Muscle layer of colon (tissue), 2 donors: Measurements from ENCODE around the gene CDHR1.

Source experiments
- H3K27ac ChIP-seq: one replicate; pipeline ENCODE4 v1.7.0; 2013; ENCODE audit warnings: low read depth, mild to moderate bottlenecking, low read length, moderate library complexity
- H3K27me3 ChIP-seq, 2 donors: one replicate each; pipeline ENCODE4 v1.7.0; 2013; ENCODE audit warnings: low read length in 2 of 2, mild to moderate bottlenecking in 2 of 2; ENCODE audit not compliant: insufficient read depth in 2 of 2, control insufficient read depth in 1 of 2
- H3K36me3 ChIP-seq: one replicate; pipeline ENCODE4 v1.7.0; 2013; ENCODE audit warnings: mild to moderate bottlenecking, low read length; ENCODE audit not compliant: insufficient read depth
- H3K4me1 ChIP-seq: one replicate; pipeline ENCODE4 v1.7.0; 2013; ENCODE audit warnings: mild to moderate bottlenecking, low read length; ENCODE audit not compliant: insufficient read depth
- H3K4me3 ChIP-seq, 2 donors: one replicate each; pipeline ENCODE4 v1.7.0; 2013; ENCODE audit warnings: low read length in 2 of 2, low read depth in 1 of 2, mild to moderate bottlenecking in 1 of 2, moderate library complexity in 1 of 2
- H3K9ac ChIP-seq: one replicate; pipeline ENCODE4 v1.7.0; 2013; ENCODE audit warnings: low read length
- H3K9me3 ChIP-seq: one replicate; pipeline ENCODE4 v1.7.0; 2013; ENCODE audit warnings: mild to moderate bottlenecking, low read length
- donor health status: abdominal sarcoma.
- donor health status: Adenocarcinoma of cecum.

CDHR1 gene

DNA sequence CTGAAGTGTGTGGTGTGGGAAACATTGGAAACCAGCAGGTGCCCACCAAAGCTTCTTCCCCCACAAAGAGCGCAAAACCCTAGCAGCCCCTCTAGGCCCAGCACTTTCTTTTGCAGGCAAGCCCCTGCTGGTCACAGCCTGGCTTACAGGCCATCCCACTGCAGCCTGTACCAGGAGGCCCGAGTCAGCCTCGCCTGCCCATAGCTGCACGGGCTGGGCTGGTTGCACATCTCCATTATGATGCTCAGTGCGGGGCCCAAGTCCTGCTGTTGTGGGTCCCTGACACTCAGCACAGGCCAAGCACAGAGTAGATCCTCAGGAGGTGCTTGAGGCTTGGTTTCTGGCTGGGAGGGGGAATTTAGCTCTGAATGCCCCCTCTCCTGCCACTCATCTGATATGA, 8.0 kb downstream of the CDHR1 start:
- Histone ChIP-seq H3K36me3 (no peaks in the 10 kb centered on the region), H3K4me1 (peaks cover 6% of the 10 kb centered on the region), H3K27me3 (no peaks in the 10 kb centered on the region), H3K9me3 (no peaks in the 10 kb centered on the region), H3K27ac (no peak overlapping the region), H3K4me3 (no peak overlapping the region), H3K9ac (no peak overlapping the region)

GRCh38 chr10:84204122-84204521, 9.8 kb downstream of the CDHR1 start:
- H3K4me3 ChIP-seq = no peak overlapping the region
- H3K36me3 ChIP-seq = no peaks in the 10 kb centered on the region
- no peak overlapping the region for H3K9ac ChIP-seq
- H3K4me1 ChIP-seq = no peaks in the 10 kb centered on the region
- H3K9me3 ChIP-seq = no peaks in the 10 kb centered on the region
- H3K27ac ChIP-seq = no peak overlapping the region
- H3K27me3 ChIP-seq = no peaks in the 10 kb centered on the region

- Histone ChIP-seq H3K9me3 (no peaks in the 10 kb centered on the region), H3K36me3 (no peaks in the 10 kb centered on the region), H3K4me1 (no peaks in the 10 kb centered on the region), H3K4me3 (no peak overlapping the region), H3K27ac (no peak overlapping the region), H3K9ac (no peak overlapping the region), H3K27me3 (no peaks in the 10 kb centered on the region)
Measured at GRCh38 chr10:84204610-84205009, 10.3 kb downstream of the CDHR1 start.

DNA sequence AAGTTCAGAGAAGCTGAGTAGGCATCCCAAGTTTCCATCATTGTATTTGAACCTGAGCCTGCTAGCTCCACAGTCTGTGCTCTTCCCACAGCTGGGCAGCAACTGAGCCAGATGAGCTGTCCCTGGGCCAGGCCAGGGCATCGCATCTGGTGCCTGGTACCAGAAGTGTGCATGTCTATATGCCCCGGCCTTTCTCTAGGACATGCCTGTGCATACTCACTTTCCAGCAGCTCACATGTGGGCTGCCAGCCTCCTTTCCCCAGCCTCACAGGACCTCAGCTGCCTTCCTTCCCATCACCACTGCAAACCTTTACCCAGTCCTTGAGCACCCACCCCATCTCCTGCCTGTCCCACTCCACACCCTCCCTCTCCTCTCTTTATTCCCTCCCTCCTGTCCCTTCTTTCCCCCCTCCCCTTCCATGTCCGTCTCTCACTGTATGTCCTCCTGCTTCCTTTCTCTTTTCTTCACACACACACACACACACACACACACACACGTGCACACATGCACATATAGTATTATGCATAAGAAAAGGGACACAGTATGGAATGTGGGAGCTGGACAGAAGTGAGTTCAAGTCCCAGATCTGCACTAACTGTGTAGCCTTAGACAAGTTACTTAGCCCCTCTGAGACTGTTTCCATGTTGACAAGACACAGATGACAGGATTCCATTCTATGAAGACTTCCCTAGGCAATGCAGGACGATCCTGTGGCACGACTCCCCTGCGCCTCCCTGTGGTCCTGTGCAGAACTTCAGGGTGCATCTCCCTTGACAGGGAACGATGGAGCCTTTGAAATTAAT, 10.9 kb downstream of the CDHR1 start:
- Histone ChIP-seq H3K27me3 (no peaks in the 10 kb centered on the region), H3K27ac (no peak overlapping the region), H3K9me3 (no peaks in the 10 kb centered on the region), H3K9ac (no peak overlapping the region), H3K36me3 (no peaks in the 10 kb centered on the region), H3K4me3 (no peak overlapping the region), H3K4me1 (no peaks in the 10 kb centered on the region)

DNA sequence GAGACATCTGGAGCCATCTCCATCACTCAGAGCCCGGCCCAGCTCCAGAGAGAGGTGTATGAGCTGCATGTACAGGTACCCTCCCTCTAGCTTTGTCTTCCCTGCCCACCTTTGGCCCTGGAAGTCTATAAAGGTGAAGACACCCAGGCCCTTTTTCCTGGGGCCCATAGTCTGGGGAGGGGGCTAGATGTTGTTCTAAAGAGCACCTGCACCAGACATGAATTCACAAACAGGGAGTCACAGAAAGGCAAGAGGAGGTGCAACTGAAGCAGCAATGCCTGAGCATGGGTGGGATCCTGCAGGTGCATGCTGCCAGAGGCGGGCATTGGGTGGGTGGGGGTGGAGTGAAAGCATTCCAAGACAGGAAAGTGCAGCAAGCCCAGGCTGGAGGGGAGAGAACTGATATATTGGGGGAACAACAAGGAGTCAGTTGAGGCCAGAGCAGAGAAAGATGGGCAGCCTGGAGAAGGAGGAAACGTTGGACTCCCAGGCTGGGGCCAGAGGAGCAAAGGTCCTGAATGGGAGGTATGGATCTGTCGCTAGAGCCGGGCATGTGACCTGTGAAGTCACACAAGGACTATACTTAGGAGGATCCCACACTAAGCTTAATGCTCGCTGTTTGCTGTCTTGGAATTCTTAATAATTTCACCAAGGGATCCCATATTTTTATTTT, 11.7 kb downstream of the CDHR1 start:
- H3K4me1 ChIP-seq = no peaks in the 10 kb centered on the region
- no peak overlapping the region for H3K27ac ChIP-seq
- H3K9me3 ChIP-seq = no peaks in the 10 kb centered on the region
- no peaks in the 10 kb centered on the region for H3K36me3 ChIP-seq
- no peak overlapping the region for H3K9ac ChIP-seq
- H3K27me3 ChIP-seq = no peaks in the 10 kb centered on the region
- no peak overlapping the region for H3K4me3 ChIP-seq

DNA sequence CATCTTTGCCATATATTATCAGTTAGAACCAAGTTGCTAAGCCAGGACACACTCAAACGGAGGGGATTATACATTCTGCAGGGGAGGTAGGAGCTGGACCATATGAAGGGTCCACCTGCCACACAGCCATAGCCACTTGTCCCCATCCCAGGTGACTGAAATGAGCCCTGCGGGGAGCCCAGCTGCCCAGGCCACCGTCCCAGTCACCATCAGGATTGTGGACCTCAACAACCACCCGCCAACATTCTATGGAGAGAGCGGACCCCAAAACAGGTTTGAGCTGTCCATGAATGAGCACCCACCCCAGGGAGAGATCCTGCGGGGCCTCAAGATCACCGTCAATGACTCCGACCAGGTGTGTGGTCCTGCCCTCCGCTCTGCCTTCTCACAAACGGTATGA, 13.7 kb downstream of the CDHR1 start:
- Histone ChIP-seq H3K4me1 (no peaks in the 10 kb centered on the region), H3K27me3 (no peaks in the 10 kb centered on the region), H3K27ac (no peak overlapping the region), H3K4me3 (no peak overlapping the region), H3K9me3 (no peaks in the 10 kb centered on the region), H3K36me3 (no peaks in the 10 kb centered on the region), H3K9ac (no peak overlapping the region)

GRCh38 chr10:84211566-84211965, 17.2 kb downstream of the CDHR1 start:
- Histone ChIP-seq H3K9me3 (no peaks in the 10 kb centered on the region), H3K27ac (no peak overlapping the region), H3K4me1 (no peaks in the 10 kb centered on the region), H3K9ac (no peak overlapping the region), H3K27me3 (no peaks in the 10 kb centered on the region), H3K36me3 (no peaks in the 10 kb centered on the region), H3K4me3 (no peak overlapping the region)

- Histone ChIP-seq H3K4me3 (no peak overlapping the region), H3K9me3 (no peaks in the 10 kb centered on the region), H3K9ac (no peak overlapping the region), H3K27me3 (no peaks in the 10 kb centered on the region), H3K27ac (no peak overlapping the region), H3K36me3 (no peaks in the 10 kb centered on the region), H3K4me1 (no peaks in the 10 kb centered on the region)
Measured at GRCh38 chr10:84212014-84212413, 17.7 kb downstream of the CDHR1 start.

- H3K4me1 ChIP-seq = no peaks in the 10 kb centered on the region
- H3K4me3 ChIP-seq = no peak overlapping the region
- H3K27me3 ChIP-seq = no peaks in the 10 kb centered on the region
- H3K36me3 ChIP-seq = no peaks in the 10 kb centered on the region
- no peak overlapping the region for H3K27ac ChIP-seq
- H3K9me3 ChIP-seq = no peaks in the 10 kb centered on the region
- no peak overlapping the region for H3K9ac ChIP-seq
Measured at GRCh38 chr10:84213076-84213475, 18.7 kb downstream of the CDHR1 start.

GRCh38 chr10:84214046-84214572, 19.8 kb downstream of the CDHR1 start:
- no peak overlapping the region for H3K27ac ChIP-seq
- H3K9me3 ChIP-seq = no peaks in the 10 kb centered on the region

DNA sequence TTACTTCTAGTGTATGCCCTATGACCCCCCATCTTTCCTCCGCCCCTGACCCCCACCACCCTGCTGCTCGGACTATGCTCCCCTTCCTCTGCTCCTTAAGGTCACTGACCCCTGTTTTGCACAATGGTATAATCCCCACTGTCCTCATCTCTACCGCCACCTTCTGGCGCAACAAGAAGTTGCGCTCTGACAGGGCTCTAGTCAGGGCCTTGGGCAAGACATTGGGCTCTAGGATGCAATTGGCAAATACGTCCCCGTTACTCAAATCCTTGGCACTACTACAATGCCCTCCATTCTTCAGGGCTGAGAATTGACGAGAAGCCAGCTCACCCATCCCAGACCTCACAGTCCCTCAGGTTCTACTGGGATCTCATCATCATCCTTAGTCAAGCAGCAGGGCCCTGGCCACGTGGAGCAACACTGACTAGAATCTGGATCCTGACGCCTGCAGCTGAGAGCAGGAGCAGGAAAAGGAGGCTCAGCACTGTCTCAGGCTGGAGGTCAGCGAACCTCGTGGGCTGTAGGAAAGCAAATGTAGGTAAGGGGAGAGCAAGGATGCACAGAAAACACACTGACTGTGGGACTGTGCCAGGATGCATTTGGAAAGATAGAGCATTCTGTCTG, 20.4 kb downstream of the CDHR1 start:
- Histone ChIP-seq H3K9me3 (no peaks in the 10 kb centered on the region), H3K4me1 (no peaks in the 10 kb centered on the region), H3K4me3 (no peak overlapping the region), H3K36me3 (no peaks in the 10 kb centered on the region), H3K9ac (no peak overlapping the region), H3K27me3 (no peaks in the 10 kb centered on the region), H3K27ac (no peak overlapping the region)

More at GRCh38 chr10:84214046-84214572, 19.8 kb downstream of the CDHR1 start:
- H3K27me3 ChIP-seq = no peaks in the 10 kb centered on the region
- H3K4me3 ChIP-seq = no peak overlapping the region
- H3K36me3 ChIP-seq = no peaks in the 10 kb centered on the region
- no peaks in the 10 kb centered on the region for H3K4me1 ChIP-seq
- H3K9ac ChIP-seq = no peak overlapping the region
